Lower leg skin (tissue), 4 donors: ENCODE results near the gene PDE3A. TPM values are rescaled to one million over a fixed set of nuclear protein-coding genes. Genes with fewer than 3 reads are reported as not detected.

ENCODE experiments used
- DNase-seq, 2 donors: peaks; one replicate each; pipeline ENCODE4 v3.0.0-alpha.2; 2019; ENCODE audit warnings: low spot score in 2 of 2
- H3K4me3 ChIP-seq: fragments of 200-600 bp; sonication (generic); 2 replicates; pipeline ENCODE4 v1.5.1; 2017; ENCODE audit warnings: mild to moderate bottlenecking, low read depth; ENCODE audit not compliant: poor library complexity, severe bottlenecking
- POLR2A ChIP-seq, 2 donors: fragments of 450-650 bp; IDR thresholded peaks; one replicate each; pipeline ENCODE4 v1.6.1; 2016 to 2017; ENCODE audit warnings: antibody characterized with exemption in 2 of 2, mild to moderate bottlenecking in 1 of 2, moderate library complexity in 1 of 2
- WGBS, 2 donors: methylation state at CpG; one replicate each; pipeline ENCODE4 v1.1.5; 2018; 5-methylcytosine and 5-hydroxymethylcytosine counted together
- intact Hi-C: fragments of 100-400 bp; cut with DNase I; formaldehyde crosslinking; loops from one replicate; pipeline ENCODE4 v1.15.0; 2023; ENCODE audit warnings: low total_unique reads
- total RNA-seq, 4 donors: library from RNA; depleted of rRNA; stranded (reverse); fragments of >200 nt; gene quantifications; one replicate each; pipeline ENCODE4 v1.1.0, GENCODE V29; 2016
- TF ChIP-seq, protein P1 (sequence below), 3 donors: fragments of 450-650 bp; IDR thresholded peaks; one replicate each; pipeline ENCODE4 v1.5.1; 2016; ENCODE audit warnings: antibody characterized with exemption in 3 of 3, mild to moderate bottlenecking in 3 of 3, moderate library complexity in 2 of 3

PDE3A gene
- total RNA-seq, 4 donors from 2014 or later: 1.5 to 3.2 (median 2.7) TPM

DNA sequence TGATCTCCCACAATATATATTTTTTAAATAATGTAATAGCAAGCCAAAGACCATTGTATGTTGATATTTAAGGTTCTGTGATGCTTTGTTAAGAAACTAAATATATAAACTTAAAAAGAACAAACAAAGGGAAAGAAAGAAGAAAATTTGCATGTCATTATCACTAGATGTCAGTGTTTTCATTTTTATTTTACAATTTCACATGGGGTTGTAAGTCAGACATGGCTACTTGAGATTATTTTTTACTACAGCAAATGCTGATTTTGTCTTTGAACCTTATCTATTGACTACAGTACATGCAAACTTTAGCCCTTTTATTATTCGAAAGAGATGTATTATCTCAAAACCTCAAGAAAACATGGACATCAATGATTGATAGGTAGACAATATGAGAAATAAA is 362.9 kb downstream of the PDE3A start:
- intact Hi-C loops: no loop called here
- WGBS, 2 donors: 75 to 84% methylated on average over 1 of the region's 1 CpG
- no peak overlapping the region for H3K4me3 ChIP-seq
- no peak for TF ChIP-seq POLR2A (IDR thresholded peaks at IDR 0.05)
- TF ChIP-seq, protein P1, sequence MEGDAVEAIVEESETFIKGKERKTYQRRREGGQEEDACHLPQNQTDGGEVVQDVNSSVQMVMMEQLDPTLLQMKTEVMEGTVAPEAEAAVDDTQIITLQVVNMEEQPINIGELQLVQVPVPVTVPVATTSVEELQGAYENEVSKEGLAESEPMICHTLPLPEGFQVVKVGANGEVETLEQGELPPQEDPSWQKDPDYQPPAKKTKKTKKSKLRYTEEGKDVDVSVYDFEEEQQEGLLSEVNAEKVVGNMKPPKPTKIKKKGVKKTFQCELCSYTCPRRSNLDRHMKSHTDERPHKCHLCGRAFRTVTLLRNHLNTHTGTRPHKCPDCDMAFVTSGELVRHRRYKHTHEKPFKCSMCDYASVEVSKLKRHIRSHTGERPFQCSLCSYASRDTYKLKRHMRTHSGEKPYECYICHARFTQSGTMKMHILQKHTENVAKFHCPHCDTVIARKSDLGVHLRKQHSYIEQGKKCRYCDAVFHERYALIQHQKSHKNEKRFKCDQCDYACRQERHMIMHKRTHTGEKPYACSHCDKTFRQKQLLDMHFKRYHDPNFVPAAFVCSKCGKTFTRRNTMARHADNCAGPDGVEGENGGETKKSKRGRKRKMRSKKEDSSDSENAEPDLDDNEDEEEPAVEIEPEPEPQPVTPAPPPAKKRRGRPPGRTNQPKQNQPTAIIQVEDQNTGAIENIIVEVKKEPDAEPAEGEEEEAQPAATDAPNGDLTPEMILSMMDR (IDR thresholded peaks at IDR 0.05): no peak
- DNase-seq: no peak
